ENCODE results near the gene GPR15LG.
"Not testable (repeated sequence)": the region's sequence is repeated elsewhere in the genome, so short reads cannot be mapped to it uniquely, and the experiment has no call there.

GPR15LG gene

GRCh38 chr10:84179059-84179710, 5.6 kb downstream of the GPR15LG start:
- no peak overlapping the region for H3K4me3 ChIP-seq (replicated peaks; ENCODE audit: low read depth, low read length)
- no peak for TF ChIP-seq CTCF (IDR thresholded peaks at IDR 0.05; ENCODE audit: low read depth, low read length, missing control alignments)
- DNase-seq (ENCODE audit: extremely low read depth, low read depth) = peak; percentile 12

- not testable (repeated sequence) for H3K4me3 ChIP-seq (replicated peaks; ENCODE audit: low read depth, low read length); DNase-seq (ENCODE audit: extremely low read depth, low read depth)
Observed at GRCh38 chr10:84180386-84180785, 6.8 kb downstream of the GPR15LG start.

GRCh38 chr10:84181631-84182030, 8.0 kb downstream of the GPR15LG start:
- DNase-seq (ENCODE audit: extremely low read depth, low read depth) = no peak
- no peak for TF ChIP-seq CTCF (IDR thresholded peaks at IDR 0.05; ENCODE audit: low read depth, low read length, missing control alignments)
- no peak overlapping the region for H3K4me3 ChIP-seq (replicated peaks; ENCODE audit: low read depth, low read length)

- no peak for DNase-seq (ENCODE audit: extremely low read depth, low read depth)
- no peak overlapping the region for H3K4me3 ChIP-seq (replicated peaks; ENCODE audit: low read depth, low read length)
- TF ChIP-seq CTCF (IDR thresholded peaks at IDR 0.05; ENCODE audit: low read depth, low read length, missing control alignments) = no peak
Observed at GRCh38 chr10:84184517-84184916, 10.9 kb downstream of the GPR15LG start.

- no peak for DNase-seq (ENCODE audit: extremely low read depth, low read depth)
Observed at GRCh38 chr10:84185526-84186175, 12.1 kb downstream of the GPR15LG start.

GRCh38 chr10:84188815-84189214, 15.2 kb downstream of the GPR15LG start:
- no peak for DNase-seq (ENCODE audit: extremely low read depth, low read depth)
- no peak for TF ChIP-seq CTCF (IDR thresholded peaks at IDR 0.05; ENCODE audit: low read depth, low read length, missing control alignments)
- no peak overlapping the region for H3K4me3 ChIP-seq (replicated peaks; ENCODE audit: low read depth, low read length)

More at GRCh38 chr10:84185526-84186175, 12.1 kb downstream of the GPR15LG start:
- no peak for TF ChIP-seq CTCF (IDR thresholded peaks at IDR 0.05; ENCODE audit: low read depth, low read length, missing control alignments)
- H3K4me3 ChIP-seq (replicated peaks; ENCODE audit: low read depth, low read length) = no peak overlapping the region

- no peak for DNase-seq (ENCODE audit: extremely low read depth, low read depth)
- TF ChIP-seq CTCF (IDR thresholded peaks at IDR 0.05; ENCODE audit: low read depth, low read length, missing control alignments) = no peak
- no peak overlapping the region for H3K4me3 ChIP-seq (replicated peaks; ENCODE audit: low read depth, low read length)
Observed at GRCh38 chr10:84190621-84191020, 17.0 kb downstream of the GPR15LG start.
